Right cardiac atrium (tissue), 5 donors: ENCODE data around the gene MXRA7. TPM values are rescaled to one million over a fixed set of nuclear protein-coding genes. Genes with fewer than 3 reads are reported as not detected.

Experiments used
- ATAC-seq, 2 donors: fragments of 200-7000 bp; cut with Tn5 transposase; one replicate each; pipeline versions ENCODE4 v1.8.0 to v1.9.1; 2020; ENCODE audit warnings: moderate library complexity in 2 of 2, mild to moderate bottlenecking in 1 of 2
- DNase-seq, 3 donors: peaks; one replicate each; pipeline ENCODE4 v3.0.0-alpha.2; 2020
- H3K27ac ChIP-seq: one replicate; pipeline ENCODE4 v1.5.1; 2013; ENCODE audit warnings: mild to moderate bottlenecking, low read length, control low read depth, moderate library complexity
- H3K27me3 ChIP-seq: one replicate; pipeline ENCODE4 v1.6.1; 2013; ENCODE audit not compliant: control insufficient read depth, insufficient read depth
- H3K4me1 ChIP-seq: one replicate; pipeline ENCODE4 v1.6.1; 2013; ENCODE audit warnings: low read length; ENCODE audit not compliant: control insufficient read depth, insufficient read depth
- H3K4me3 ChIP-seq: one replicate; pipeline ENCODE4 v1.5.1; 2013; ENCODE audit warnings: low read length, control low read depth
- H3K9me3 ChIP-seq: one replicate; pipeline ENCODE4 v1.6.1; 2013; ENCODE audit warnings: low read length; ENCODE audit not compliant: control insufficient read depth
- WGBS: extraction: QIAGEN DNeasy Blood & Tissue Kit; methylation state at CpG from one replicate; pipeline ENCODE4 v1.1.7; 2013; 5-methylcytosine and 5-hydroxymethylcytosine counted together
- intact Hi-C, 4 donors: fragments of 100-400 bp; cut with DNase I; formaldehyde crosslinking; loops; one replicate each; pipeline versions ENCODE4 v1.11.0 to v1.14.0; 2022 to 2023
- polyA plus RNA-seq: library from polyadenylated mRNA; stranded (reverse); fragments of 200-250 nt; gene quantifications from one replicate; pipeline ENCODE4 v1.2.3, GENCODE V29; 2013
- total RNA-seq, 4 donors: library from RNA; stranded (reverse); fragmentation: NEBNext Ultra II Directional; extraction: Animal tissue kit (Norgen Biotek cat#: 25700); gene quantifications; one replicate each; pipeline ENCODE4 v1.2.1, GENCODE V29; 2021
- donor health status: healthy with polysubstance abuse.
- donor health status: DM: no; HTN: yes; CAD: no.
- donor health status: DM: no; HTN: no; CAD: no.
- donor health status: DM: no; HTN: yes; CAD: no; lungs with severe emphysema.
- donor health status: DM: yes; HTN: yes; CAD: no.

The MXRA7 gene
- total and polyA plus RNA-seq, 5 donors, result 461 to 558 (median 504) TPM

- no peaks in the 10 kb centered on the region for H3K9me3 ChIP-seq
- H3K4me3 ChIP-seq, result no peak overlapping the region
- H3K27ac ChIP-seq, result peak overlapping the region; percentile 74
- 67% methylated on average over 11 of the region's 11 CpGs for WGBS
- intact Hi-C loops, result no loop called here
- H3K4me1 ChIP-seq, result peaks cover 39% of the 10 kb centered on the region
- no peaks in the 10 kb centered on the region for H3K27me3 ChIP-seq
- ATAC-seq (no peak), DNase-seq (peak in 1 of 3 donors; percentile 24)
These were observed 20.9 kb downstream of the MXRA7 start for GRCh38 chr17:76689859-76690258.

DNA sequence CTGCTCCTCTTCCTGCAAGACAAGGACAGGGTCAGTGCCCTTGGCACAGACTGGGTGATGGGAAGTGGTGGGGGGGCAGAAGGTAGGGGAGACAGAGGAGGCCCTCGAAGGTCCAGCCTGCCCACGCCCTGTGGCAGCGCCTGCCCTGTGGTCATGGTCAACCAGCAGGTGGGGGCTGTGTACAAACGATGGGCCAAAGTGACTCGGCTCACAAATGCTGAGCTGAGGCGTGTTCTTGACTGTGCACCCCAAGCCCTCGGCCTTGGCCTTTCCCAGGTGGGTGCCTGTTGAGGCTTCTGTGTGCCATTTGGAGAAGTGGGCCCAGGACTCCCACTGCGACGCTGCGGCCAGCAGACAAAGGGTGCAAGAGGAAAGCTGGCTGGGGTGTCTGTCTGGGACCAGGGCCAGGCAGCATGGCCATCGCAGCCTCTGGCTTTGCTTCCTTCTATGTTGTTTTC lies 22.6 kb downstream of the MXRA7 start:
- Histone ChIP-seq H3K4me1 (peaks cover 43% of the 10 kb centered on the region), H3K27ac (peak overlapping the region; percentile 89), H3K27me3 (no peaks in the 10 kb centered on the region), H3K9me3 (no peaks in the 10 kb centered on the region), H3K4me3 (no peak overlapping the region)
- ATAC-seq (peak; percentile 22 to 38), DNase-seq (peak; percentile 68 to 90 (median 86))
- intact Hi-C loops, result no loop called here
- 24% methylated on average over 11 of the region's 11 CpGs for WGBS

- intact Hi-C loops, result no loop called here
- Histone ChIP-seq H3K9me3 (no peaks in the 10 kb centered on the region), H3K4me3 (no peak overlapping the region), H3K4me1 (peaks cover 50% of the 10 kb centered on the region), H3K27me3 (no peaks in the 10 kb centered on the region), H3K27ac (peak overlapping the region; percentile 89)
- WGBS, result 35% methylated on average over 26 of the region's 26 CpGs
- DNase-seq (peak; percentile 86 to 95 (median 91)), ATAC-seq (peak; percentile 66 to 71)
These were observed 23.2 kb downstream of the MXRA7 start for GRCh38 chr17:76687298-76688164.

DNA sequence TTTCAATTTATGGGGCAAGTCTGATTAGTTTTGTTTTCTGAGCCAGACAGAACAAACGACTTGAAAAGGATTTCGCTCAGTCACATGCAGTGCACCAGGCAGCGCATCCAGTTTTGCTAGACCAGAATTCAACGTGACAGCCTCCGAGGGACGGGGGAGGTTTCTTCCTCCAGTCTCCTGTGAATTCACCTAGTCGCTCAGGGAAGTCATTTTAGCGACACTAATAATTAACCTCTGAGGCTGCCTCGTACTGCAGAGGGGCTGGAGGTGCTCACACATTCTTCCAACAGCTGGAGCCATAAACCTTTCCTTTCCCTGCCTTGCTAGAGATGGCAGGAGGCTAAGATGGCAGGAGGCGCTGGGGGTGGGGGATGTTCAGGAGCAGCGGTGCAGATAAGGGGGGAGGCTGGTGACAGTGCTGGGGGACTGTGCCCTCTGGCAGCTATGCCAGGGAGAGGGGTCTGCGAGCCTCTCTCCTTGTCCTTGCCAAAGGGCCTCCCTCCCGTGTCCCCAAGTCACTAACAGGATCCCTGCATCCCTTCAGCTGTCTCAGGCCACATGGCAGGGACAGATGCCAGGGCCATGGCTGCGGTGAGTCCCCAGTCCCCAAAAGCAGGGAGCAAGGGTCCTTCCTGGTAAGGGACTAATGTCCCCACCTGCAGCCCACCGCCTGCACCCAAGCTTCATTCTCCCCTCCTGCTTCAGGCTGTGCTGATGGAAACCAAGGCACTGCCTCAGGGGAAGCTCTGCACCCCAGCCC lies 24.0 kb downstream of the MXRA7 start:
- WGBS, result 47% methylated on average over 15 of the region's 15 CpGs
- H3K27ac ChIP-seq, result peak overlapping the region; percentile 89
- no peaks in the 10 kb centered on the region for H3K9me3 ChIP-seq
- peaks cover 53% of the 10 kb centered on the region for H3K4me1 ChIP-seq
- intact Hi-C loops, result no loop called here
- DNase-seq (peak in 1 of 3 donors; percentile 72), ATAC-seq (no peak)
- no peak overlapping the region for H3K4me3 ChIP-seq
- no peaks in the 10 kb centered on the region for H3K27me3 ChIP-seq

DNA sequence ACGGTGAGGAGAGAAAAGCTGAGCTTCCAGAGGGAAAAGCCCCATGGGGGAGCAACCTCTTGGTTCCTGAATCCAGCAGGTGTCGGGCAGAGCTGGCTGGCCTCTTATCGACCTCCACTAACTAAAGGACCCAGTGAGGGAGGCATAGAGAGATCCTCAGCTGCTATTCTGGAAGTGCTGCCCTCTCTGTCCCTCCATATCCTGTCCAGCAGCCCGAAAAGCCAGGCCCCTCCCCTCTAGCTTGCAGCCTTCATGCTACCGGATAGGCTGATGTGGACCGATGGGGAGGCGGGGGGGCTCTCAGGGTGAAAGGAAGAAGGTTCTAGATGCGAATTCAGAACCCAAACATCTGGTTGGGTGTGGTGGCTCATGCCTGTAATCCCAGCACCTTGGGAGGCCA lies 24.9 kb downstream of the MXRA7 start:
- H3K27me3 ChIP-seq, result no peaks in the 10 kb centered on the region
- peak overlapping the region; percentile 46 for H3K27ac ChIP-seq
- WGBS, result 31% methylated on average over 8 of the region's 8 CpGs
- ATAC-seq (no peak), DNase-seq (peak in 2 of 3 donors; percentile 72 to 77)
- H3K4me1 ChIP-seq, result peaks cover 55% of the 10 kb centered on the region
- no peak overlapping the region for H3K4me3 ChIP-seq
- H3K9me3 ChIP-seq, result no peaks in the 10 kb centered on the region
- intact Hi-C loops, result no loop called here

GRCh38 chr17:76685366-76685765 lies 25.4 kb downstream of the MXRA7 start:
- intact Hi-C loops, result no loop called here
- peak overlapping the region; percentile 46 for H3K27ac ChIP-seq
- H3K27me3 ChIP-seq, result no peaks in the 10 kb centered on the region
- no peak overlapping the region for H3K4me3 ChIP-seq
- H3K4me1 ChIP-seq, result peaks cover 55% of the 10 kb centered on the region
- WGBS, result 65% methylated on average over 12 of the region's 12 CpGs
- H3K9me3 ChIP-seq, result no peaks in the 10 kb centered on the region
- DNase-seq, result no peak
- no peak for ATAC-seq

DNA sequence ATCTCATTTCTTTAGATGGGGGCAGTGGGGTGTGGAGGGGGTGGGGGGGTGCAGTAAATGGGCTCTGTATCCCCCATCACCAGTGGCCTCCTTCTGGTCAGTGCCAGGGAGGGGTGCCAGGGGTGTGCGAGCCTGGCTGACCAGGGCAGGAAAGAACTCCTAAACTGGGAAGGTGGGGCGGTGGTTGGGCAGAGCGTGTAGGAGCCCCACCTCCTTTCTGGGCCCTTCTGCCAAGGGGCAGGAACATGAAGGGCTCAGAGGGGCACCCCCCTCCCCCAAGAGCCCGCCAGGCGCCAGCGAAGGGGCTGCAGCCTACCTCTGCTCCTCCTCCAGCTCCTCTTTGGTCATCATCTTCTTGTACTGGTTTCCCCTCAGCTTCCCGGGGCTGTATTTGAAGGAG lies 26.0 kb downstream of the MXRA7 start:
- Histone ChIP-seq H3K27me3 (no peaks in the 10 kb centered on the region), H3K4me1 (peaks cover 55% of the 10 kb centered on the region), H3K27ac (peak overlapping the region; percentile 24), H3K4me3 (no peak overlapping the region), H3K9me3 (no peaks in the 10 kb centered on the region)
- DNase-seq (peak in 1 of 3 donors; percentile 61), ATAC-seq (no peak)
- WGBS, result 71% methylated on average over 7 of the region's 7 CpGs
- intact Hi-C loops, result loop anchor here in 1 of 4 donors (5.0 kb wide), 1 partner anchor 33 kb away; no protein-coding TSS in a partner anchor

- peak overlapping the region; percentile 1 for H3K27ac ChIP-seq
- H3K9me3 ChIP-seq, result no peaks in the 10 kb centered on the region
- H3K27me3 ChIP-seq, result no peaks in the 10 kb centered on the region
- ATAC-seq (no peak), DNase-seq (peak in 1 of 3 donors; percentile 53)
- peaks cover 52% of the 10 kb centered on the region for H3K4me1 ChIP-seq
- intact Hi-C loops, result loop anchor here in 1 of 4 donors (5.0 kb wide), 1 partner anchor 33 kb away; no protein-coding TSS in a partner anchor
- no peak overlapping the region for H3K4me3 ChIP-seq
- WGBS, result 71% methylated on average over 25 of the region's 25 CpGs
These were observed 26.6 kb downstream of the MXRA7 start for GRCh38 chr17:76683921-76684745.

DNA sequence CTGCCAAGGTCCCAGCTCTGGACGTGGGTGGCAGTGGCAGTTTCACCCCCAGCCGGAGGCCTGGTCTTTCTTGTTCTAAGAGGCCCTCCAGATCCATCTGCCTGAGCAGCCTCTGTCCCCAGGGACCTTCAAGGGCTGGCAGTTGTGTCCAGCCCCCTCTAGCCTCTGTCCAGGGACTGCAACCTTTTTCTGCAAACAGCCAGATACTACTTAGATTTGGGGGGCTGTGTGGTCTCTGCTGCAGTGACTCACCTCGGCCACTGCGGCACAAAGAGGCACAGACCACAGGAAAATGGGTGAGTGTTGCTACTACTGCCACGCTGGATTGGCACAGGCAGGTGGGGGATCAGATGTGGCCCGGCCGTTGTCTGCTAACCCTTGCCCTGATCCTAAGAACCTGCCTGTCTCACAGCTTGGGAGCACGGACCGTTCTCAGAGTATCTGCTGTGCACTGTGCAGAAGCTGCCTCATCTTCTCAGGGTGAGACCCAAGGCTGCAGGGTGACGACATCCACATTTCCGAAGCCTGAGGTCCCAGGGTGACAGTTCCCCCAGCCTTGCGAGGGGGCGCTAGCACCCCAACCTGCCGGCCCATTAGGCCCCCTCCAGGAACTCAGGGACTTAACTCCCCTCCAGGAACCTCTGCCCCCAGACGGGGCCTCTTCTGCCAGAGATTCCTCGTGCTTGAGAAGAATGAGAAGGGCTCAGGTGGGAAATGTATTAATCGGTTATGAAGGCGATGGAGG lies 27.6 kb downstream of the MXRA7 start:
- ATAC-seq (no peak), DNase-seq (no peak)
- H3K4me1 ChIP-seq, result peaks cover 48% of the 10 kb centered on the region
- H3K27ac ChIP-seq, result peak overlapping the region; percentile 19
- no peaks in the 10 kb centered on the region for H3K27me3 ChIP-seq
- H3K9me3 ChIP-seq, result no peaks in the 10 kb centered on the region
- H3K4me3 ChIP-seq, result no peak overlapping the region
- WGBS, result 59% methylated on average over 18 of the region's 18 CpGs
- intact Hi-C loops, result loop anchor here in 1 of 4 donors (5.0 kb wide), 1 partner anchor 34 kb away; no protein-coding TSS in a partner anchor

- 46% methylated on average over 12 of the region's 12 CpGs for WGBS
- peaks cover 39% of the 10 kb centered on the region for H3K4me1 ChIP-seq
- H3K9me3 ChIP-seq, result no peaks in the 10 kb centered on the region
- no peaks in the 10 kb centered on the region for H3K27me3 ChIP-seq
- ATAC-seq (peak; percentile 20 to 60), DNase-seq (peak; percentile 68 to 90 (median 89))
- peak overlapping the region; percentile 81 for H3K27ac ChIP-seq
- intact Hi-C loops, result loop anchor here in 1 of 4 donors (5.0 kb wide), 1 partner anchor 35 kb away; no protein-coding TSS in a partner anchor
- no peak overlapping the region for H3K4me3 ChIP-seq
These were observed 28.5 kb downstream of the MXRA7 start for GRCh38 chr17:76682296-76682695.
